ENCODE results near the gene SLCO2A1. TPM values are rescaled to one million over a fixed set of nuclear protein-coding genes. Genes with fewer than 3 reads are reported as not detected.

SLCO2A1 gene
- total RNA-seq, 1 donor from 2014 or later = 0.33 TPM

DNA sequence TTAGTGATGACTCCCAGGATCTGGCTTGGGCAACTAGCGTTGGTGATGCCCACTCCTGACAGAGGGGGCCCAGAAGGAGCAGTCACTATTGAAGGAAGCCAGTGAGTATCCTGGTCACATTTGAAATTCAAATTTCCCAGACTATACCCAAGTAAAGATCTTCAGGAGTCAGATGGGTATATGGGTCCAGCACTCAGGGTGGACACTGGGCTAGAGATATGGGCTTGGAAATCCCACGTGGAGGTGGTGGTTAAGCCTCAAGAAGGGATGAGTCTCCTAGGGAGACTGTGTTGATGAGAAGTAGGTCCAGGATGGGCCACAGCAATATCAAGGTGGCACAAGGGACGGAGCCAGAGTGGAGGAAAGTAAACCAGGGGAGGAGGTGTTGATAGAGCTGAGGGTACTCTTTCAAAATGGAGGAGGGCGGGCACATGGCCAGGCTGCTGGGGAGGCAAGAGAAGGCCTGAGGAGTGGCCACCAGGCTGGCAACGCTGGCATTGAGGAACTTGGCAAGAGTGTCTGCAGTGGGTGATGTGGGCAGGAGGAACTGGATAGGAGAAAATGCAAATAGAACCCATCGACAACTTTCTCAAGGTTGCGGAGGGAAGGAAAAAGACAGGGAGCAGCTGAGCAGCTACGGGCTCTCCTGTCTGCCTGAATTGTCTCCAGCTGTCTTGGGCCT is 3.7 kb upstream of the SLCO2A1 start:
- no peak overlapping the region for H3K4me3 Mint-ChIP-seq
- H3K36me3 Mint-ChIP-seq (ENCODE audit: low read depth) = no peaks in the 10 kb centered on the region
- H3K27me3 Mint-ChIP-seq (ENCODE audit: low read depth) = peaks cover 28% of the 10 kb centered on the region
- H3K4me1 Mint-ChIP-seq = peaks cover 8% of the 10 kb centered on the region
- DNase-seq (ENCODE audit: low read depth, low spot score) = no peak
- TF ChIP-seq, protein P1, sequence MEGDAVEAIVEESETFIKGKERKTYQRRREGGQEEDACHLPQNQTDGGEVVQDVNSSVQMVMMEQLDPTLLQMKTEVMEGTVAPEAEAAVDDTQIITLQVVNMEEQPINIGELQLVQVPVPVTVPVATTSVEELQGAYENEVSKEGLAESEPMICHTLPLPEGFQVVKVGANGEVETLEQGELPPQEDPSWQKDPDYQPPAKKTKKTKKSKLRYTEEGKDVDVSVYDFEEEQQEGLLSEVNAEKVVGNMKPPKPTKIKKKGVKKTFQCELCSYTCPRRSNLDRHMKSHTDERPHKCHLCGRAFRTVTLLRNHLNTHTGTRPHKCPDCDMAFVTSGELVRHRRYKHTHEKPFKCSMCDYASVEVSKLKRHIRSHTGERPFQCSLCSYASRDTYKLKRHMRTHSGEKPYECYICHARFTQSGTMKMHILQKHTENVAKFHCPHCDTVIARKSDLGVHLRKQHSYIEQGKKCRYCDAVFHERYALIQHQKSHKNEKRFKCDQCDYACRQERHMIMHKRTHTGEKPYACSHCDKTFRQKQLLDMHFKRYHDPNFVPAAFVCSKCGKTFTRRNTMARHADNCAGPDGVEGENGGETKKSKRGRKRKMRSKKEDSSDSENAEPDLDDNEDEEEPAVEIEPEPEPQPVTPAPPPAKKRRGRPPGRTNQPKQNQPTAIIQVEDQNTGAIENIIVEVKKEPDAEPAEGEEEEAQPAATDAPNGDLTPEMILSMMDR (conservative IDR thresholded peaks at IDR 0.05) = no peak
- H3K9me3 Mint-ChIP-seq = no peaks in the 10 kb centered on the region
- H3K27ac Mint-ChIP-seq (ENCODE audit: unreplicated experiment) = no peak overlapping the region

DNA sequence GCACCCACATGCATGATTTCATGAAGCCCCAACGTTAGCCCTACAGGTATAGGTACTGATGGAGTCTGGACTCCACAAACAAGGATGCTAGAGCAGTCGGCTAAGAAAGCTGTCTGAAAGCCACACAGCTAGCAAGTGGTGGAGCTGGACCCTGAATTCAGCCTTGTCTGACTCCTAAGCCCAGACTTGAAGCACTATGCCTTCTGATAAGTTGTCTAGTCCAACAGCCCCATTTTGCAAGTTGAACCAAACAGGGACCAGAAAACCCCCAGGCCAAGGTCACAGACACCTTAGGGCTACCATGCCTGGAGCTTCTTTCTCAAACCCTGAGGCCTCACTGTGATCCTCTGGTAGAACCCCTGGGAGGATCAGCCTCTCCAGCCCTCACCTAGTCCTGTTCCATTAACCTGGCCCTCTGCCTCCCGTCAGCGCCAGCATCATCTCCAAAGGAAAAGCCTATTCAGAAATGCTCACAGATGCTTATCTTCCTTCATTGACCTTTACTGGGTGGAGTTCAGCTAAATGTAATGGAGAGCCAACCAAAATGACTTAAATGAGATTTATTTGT is 1.7 kb upstream of the SLCO2A1 start:
- H3K27ac Mint-ChIP-seq (ENCODE audit: unreplicated experiment) = no peak overlapping the region
- H3K36me3 Mint-ChIP-seq (ENCODE audit: low read depth) = no peaks in the 10 kb centered on the region
- TF ChIP-seq, protein P1 (conservative IDR thresholded peaks at IDR 0.05) = no peak
- no peak for DNase-seq (ENCODE audit: low read depth, low spot score)
- peak overlapping the region; percentile 44 for H3K4me3 Mint-ChIP-seq
- H3K4me1 Mint-ChIP-seq = peaks cover 8% of the 10 kb centered on the region
- peaks cover 48% of the 10 kb centered on the region for H3K27me3 Mint-ChIP-seq (ENCODE audit: low read depth)
- H3K9me3 Mint-ChIP-seq = no peaks in the 10 kb centered on the region

DNA sequence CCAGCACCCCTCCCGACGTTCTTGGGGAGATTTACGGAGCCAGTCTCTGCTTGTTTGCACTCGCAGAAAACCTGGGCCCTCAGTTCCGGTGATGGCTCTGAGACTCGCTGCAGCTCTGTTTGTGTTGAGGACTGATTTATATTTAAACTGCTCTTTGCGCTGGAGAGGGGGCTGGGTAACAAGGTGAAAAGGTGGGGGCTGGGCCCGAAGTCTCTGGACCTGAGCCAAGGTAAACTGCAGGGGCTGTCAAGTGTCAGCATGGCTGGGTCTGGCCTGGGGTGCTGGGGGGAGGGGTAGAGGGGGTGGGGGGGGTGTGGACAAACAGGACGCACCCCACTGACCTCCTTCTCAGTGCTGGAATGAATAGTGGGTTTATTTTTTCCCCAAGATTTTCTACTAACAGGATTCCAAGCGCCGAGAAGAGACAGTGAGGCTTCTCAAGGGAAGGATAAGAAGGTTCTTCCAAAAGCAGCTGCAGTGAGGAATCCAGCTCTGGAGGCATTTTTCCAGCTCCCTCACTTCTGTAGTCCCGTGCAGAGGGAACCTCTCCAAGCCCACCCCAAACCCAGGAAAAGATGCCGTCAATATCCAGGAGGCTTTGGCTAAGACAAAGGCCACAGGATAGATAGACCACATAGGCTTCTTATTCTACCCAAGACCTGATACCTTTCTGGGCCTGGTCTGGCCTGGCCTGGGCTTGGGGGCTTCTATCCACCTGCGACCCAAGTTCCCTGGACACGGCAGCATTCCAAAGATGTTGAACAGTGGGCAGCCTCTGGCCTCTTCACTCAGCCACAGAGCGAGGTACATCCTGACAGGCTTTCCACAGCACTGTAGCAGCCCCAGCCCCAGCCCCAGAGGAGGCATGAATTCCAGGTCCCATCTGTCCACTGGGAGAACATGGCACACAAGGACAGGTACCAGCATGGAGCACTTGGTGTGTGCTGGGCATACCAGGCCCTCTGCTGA is 938 bp upstream of the SLCO2A1 start:
- peak overlapping the region; percentile 87 for H3K4me3 Mint-ChIP-seq
- no peak for DNase-seq (ENCODE audit: low read depth, low spot score)
- no peaks in the 10 kb centered on the region for H3K36me3 Mint-ChIP-seq (ENCODE audit: low read depth)
- no peaks in the 10 kb centered on the region for H3K9me3 Mint-ChIP-seq
- peaks cover 8% of the 10 kb centered on the region for H3K4me1 Mint-ChIP-seq
- no peak overlapping the region for H3K27ac Mint-ChIP-seq (ENCODE audit: unreplicated experiment)
- H3K27me3 Mint-ChIP-seq (ENCODE audit: low read depth) = peaks cover 55% of the 10 kb centered on the region
- TF ChIP-seq, protein P1 (conservative IDR thresholded peaks at IDR 0.05) = no peak

DNA sequence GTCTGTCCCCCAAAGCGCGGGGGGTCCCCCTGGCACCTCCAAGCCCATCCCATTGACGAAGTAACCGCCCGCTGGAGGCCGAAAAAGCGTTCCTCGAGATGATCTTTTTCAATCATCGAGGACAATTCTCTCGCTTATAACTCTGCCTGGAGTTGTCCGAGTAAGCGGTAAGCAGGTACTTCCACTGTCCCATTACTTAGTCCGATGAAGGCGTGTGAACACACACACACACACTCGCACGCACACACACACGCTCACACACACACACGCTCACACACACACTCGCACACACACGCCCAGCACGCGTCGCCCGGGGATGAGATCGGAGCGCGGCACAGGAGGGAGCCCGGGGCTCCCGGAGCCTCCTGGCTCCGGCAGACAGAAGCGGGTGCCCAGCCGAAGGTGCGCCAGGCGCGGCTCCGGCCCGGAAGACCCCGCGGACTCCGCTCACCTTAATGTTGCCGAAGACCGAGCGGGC is 430 bp downstream of the SLCO2A1 start:
- no peak for DNase-seq (ENCODE audit: low read depth, low spot score)
- no peaks in the 10 kb centered on the region for H3K36me3 Mint-ChIP-seq (ENCODE audit: low read depth)
- TF ChIP-seq, protein P1 (conservative IDR thresholded peaks at IDR 0.05) = no peak
- H3K27ac Mint-ChIP-seq (ENCODE audit: unreplicated experiment) = peak overlapping the region; percentile 53
- H3K9me3 Mint-ChIP-seq = no peaks in the 10 kb centered on the region
- peaks cover 57% of the 10 kb centered on the region for H3K27me3 Mint-ChIP-seq (ENCODE audit: low read depth)
- H3K4me3 Mint-ChIP-seq = peak overlapping the region; percentile 87
- peaks cover 8% of the 10 kb centered on the region for H3K4me1 Mint-ChIP-seq

DNA sequence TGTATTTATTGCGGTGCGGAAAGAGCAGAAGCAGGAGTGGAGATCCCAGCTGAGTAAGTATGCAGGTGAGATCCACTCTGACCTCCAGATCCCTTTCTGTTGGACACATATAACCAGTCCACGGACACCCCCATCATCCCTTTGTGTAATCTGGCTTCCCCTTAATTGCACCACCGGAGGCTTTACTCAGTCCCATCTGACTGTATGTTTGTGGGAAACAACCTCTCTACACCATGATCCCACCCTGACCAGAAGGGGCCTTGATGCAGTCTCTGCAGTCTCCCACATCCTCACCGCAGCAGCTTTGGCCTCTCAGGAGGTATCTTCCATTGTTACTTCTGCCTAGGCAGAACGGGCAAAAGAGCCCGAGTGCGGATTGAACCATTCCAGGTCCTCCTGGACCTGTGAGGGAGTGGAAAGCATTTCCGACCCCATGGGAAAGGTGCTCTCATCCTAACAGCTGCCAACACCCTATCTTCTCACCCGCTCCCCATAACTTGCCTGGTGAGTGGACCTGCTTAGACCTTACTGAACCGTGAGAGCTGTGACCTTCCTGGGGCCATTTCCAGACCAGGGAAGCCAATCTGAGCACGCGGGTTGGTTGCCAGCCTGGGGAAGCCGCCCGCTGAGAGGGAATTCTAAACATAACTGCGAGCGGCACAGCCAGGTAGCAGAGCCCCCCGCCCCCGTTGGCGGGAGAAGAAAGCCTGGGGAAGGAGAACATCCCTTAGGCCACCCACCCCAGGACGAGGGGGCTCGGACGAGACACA is 1.1 kb downstream of the SLCO2A1 start:
- Mint-ChIP-seq H3K27me3 (ENCODE audit: low read depth) (peaks cover 57% of the 10 kb centered on the region), H3K36me3 (ENCODE audit: low read depth) (no peaks in the 10 kb centered on the region), H3K4me1 (peaks cover 8% of the 10 kb centered on the region), H3K27ac (ENCODE audit: unreplicated experiment) (no peak overlapping the region), H3K9me3 (no peaks in the 10 kb centered on the region), H3K4me3 (peak overlapping the region; percentile 87)
- TF ChIP-seq, protein P1 (conservative IDR thresholded peaks at IDR 0.05) = no peak
- DNase-seq (ENCODE audit: low read depth, low spot score) = no peak

Measured in neural crest cell (in vitro differentiated cells).